IMR-90 (cell line): ENCODE measurements around the gene AKIRIN1. TPM values are rescaled to one million over a fixed set of nuclear protein-coding genes. Genes with fewer than 3 reads are reported as not detected.

Source experiments
- ATAC-seq: fragments of 200-7000 bp; cut with Tn5 transposase; 2 replicates; pipeline ENCODE4 v1.9.1; 2020; ENCODE audit warnings: low read depth, mild to moderate bottlenecking, moderate library complexity
- BruUV-seq: library from RNA; stranded (reverse); fragments of 400-500 nt; replicated peaks from 2 replicates; lab custom pipeline; 2021; lab: Mats Ljungman, UMichigan
- CTCF ChIA-PET: fragments of 300-600 bp; formaldehyde crosslinking; extraction: SDS; loops from one replicate; lab custom pipeline; 2021; ENCODE audit warnings: antibody characterized with exemption; lab: Yijun Ruan, JAX
- POLR2A ChIA-PET: fragments of 300-600 bp; sonication (Branson Sonifier 250); formaldehyde crosslinking; loops from one replicate; lab custom pipeline; 2022; ENCODE audit warnings: antibody characterized with exemption; ENCODE audit not compliant: unreplicated experiment; lab: Charles Lee
- DNase-seq: peaks from one replicate; pipeline ENCODE4 v3.0.0; 2013
- H2AFZ ChIP-seq: replicated peaks from 2 replicates; pipeline ENCODE3; 2013; ENCODE audit warnings: low read length, mild to moderate bottlenecking; ENCODE audit not compliant: poor library complexity
- H2AK5ac ChIP-seq: 2 replicates; pipeline ENCODE4 v1.6.1; 2013; ENCODE audit warnings: low read depth, low read length, inconsistent platforms
- H2AK9ac ChIP-seq: replicated peaks from 2 replicates; pipeline ENCODE3; 2013; ENCODE audit warnings: mild to moderate bottlenecking, low read depth, low read length, moderate library complexity; ENCODE audit not compliant: poor library complexity
- H2BK120ac ChIP-seq: 2 replicates; pipeline ENCODE4 v1.6.1; 2013; ENCODE audit warnings: low read depth, low read length, inconsistent platforms
- H2BK15ac ChIP-seq: 3 replicates; pipeline ENCODE4 v1.6.1; 2013; ENCODE audit warnings: low read depth, low read length, inconsistent platforms
- H2BK20ac ChIP-seq: 2 replicates; pipeline ENCODE4 v1.6.1; 2013; ENCODE audit warnings: low read depth, mild to moderate bottlenecking, inconsistent platforms, low read length, moderate library complexity
- H2BK5ac ChIP-seq: 2 replicates; pipeline ENCODE4 v1.6.1; 2013; ENCODE audit warnings: mild to moderate bottlenecking, low read depth, low read length, inconsistent platforms; ENCODE audit not compliant: poor library complexity, severe bottlenecking
- H3K14ac ChIP-seq: replicated peaks from 2 replicates; pipeline ENCODE4 v1.6.1; 2013; ENCODE audit warnings: low read depth, low read length, inconsistent platforms
- H3K18ac ChIP-seq: 2 replicates; pipeline ENCODE4 v1.6.1; 2013; ENCODE audit warnings: low read depth, low read length, control low read depth
- H3K23ac ChIP-seq: 2 replicates; pipeline ENCODE4 v1.6.1; 2013; ENCODE audit warnings: low read depth, low read length, inconsistent platforms
- H3K27ac ChIP-seq: 2 replicates; pipeline ENCODE4 v1.5.1; 2013; ENCODE audit warnings: mild to moderate bottlenecking, control low read depth, low read length; ENCODE audit not compliant: insufficient read depth
- H3K27me3 ChIP-seq: 2 replicates; pipeline ENCODE4 v1.6.1; 2013; ENCODE audit warnings: low read length; ENCODE audit not compliant: control insufficient read depth, insufficient read depth
- H3K36me3 ChIP-seq: 2 replicates; pipeline ENCODE4 v1.6.1; 2013; ENCODE audit warnings: low read length, mixed read lengths; ENCODE audit not compliant: control insufficient read depth, insufficient read depth
- H3K4ac ChIP-seq: 2 replicates; pipeline ENCODE4 v1.6.1; 2013; ENCODE audit warnings: low read depth, low read length, inconsistent platforms
- H3K4me1 ChIP-seq: 2 replicates; pipeline ENCODE4 v1.6.1; 2013; ENCODE audit warnings: low read length, mixed read lengths; ENCODE audit not compliant: control insufficient read depth, insufficient read depth
- H3K4me2 ChIP-seq: 2 replicates; pipeline ENCODE4 v1.6.1; 2013; ENCODE audit warnings: low read depth, mild to moderate bottlenecking, control low read depth, low read length, moderate library complexity
- H3K4me3 ChIP-seq: 2 replicates; pipeline ENCODE4 v1.5.1; 2013; ENCODE audit warnings: low read depth, mild to moderate bottlenecking, control low read depth, low read length, moderate library complexity; ENCODE audit not compliant: insufficient read depth
- H3K56ac ChIP-seq: 2 replicates; pipeline ENCODE4 v1.6.1; 2013; ENCODE audit warnings: low read length, inconsistent platforms; ENCODE audit not compliant: insufficient read depth; ENCODE audit errors: extremely low read depth
- H3K79me1 ChIP-seq, 2 experiments: 2 replicates each; pipeline ENCODE4 v1.6.1; 2013; ENCODE audit warnings: low read length in 2 of 2, inconsistent platforms in 1 of 2, low read depth in 1 of 2
- H3K9ac ChIP-seq: 2 replicates; pipeline ENCODE4 v1.6.1; 2013; ENCODE audit warnings: low read depth, low read length, control low read depth
- H3K9me1 ChIP-seq: 2 replicates; pipeline ENCODE4 v1.6.1; 2013; ENCODE audit warnings: low read length, inconsistent platforms; ENCODE audit not compliant: insufficient read depth
- H3K9me3 ChIP-seq: 2 replicates; pipeline ENCODE4 v1.6.1; 2013; ENCODE audit warnings: low read length; ENCODE audit not compliant: control insufficient read depth, insufficient read depth
- H4K20me1 ChIP-seq: 2 replicates; pipeline ENCODE4 v1.6.1; 2013; ENCODE audit warnings: low read length, inconsistent platforms; ENCODE audit not compliant: insufficient read depth
- H4K5ac ChIP-seq: 2 replicates; pipeline ENCODE4 v1.6.1; 2013; ENCODE audit warnings: mild to moderate bottlenecking, low read depth, low read length, control low read depth
- H4K8ac ChIP-seq, 2 experiments: 2 replicates each; pipeline ENCODE4 v1.6.1; 2013; ENCODE audit warnings: low read depth in 2 of 2, low read length in 2 of 2, control low read depth in 1 of 2, inconsistent platforms in 1 of 2
- H4K91ac ChIP-seq: 2 replicates; pipeline ENCODE4 v1.6.1; 2013; ENCODE audit warnings: low read depth, low read length, inconsistent platforms; ENCODE audit not compliant: insufficient read depth
- USF2 ChIP-seq: fragments of 150-350 bp; IDR thresholded peaks from 2 replicates; pipeline ENCODE4 v1.6.1; 2017; ENCODE audit warnings: mild to moderate bottlenecking, antibody characterized with exemption, low read length, low read depth
- WGBS, 2 experiments: methylation state at CpG; one replicate each; pipeline versions ENCODE4 v1.1.5 to v1.1.7; 2013; ENCODE audit warnings: missing lambda C conversion rate in 2 of 2; ENCODE audit not compliant: insufficient read length in 1 of 2; ENCODE audit errors: extremely low coverage in 2 of 2; 5-methylcytosine and 5-hydroxymethylcytosine counted together
- dilution Hi-C: fragments of 300-500 bp; cut with HindIII; formaldehyde crosslinking; loops from one replicate; pipeline ENCODE4 v1.14.3; 2018; ENCODE audit warnings: low sequenced_read_pairs; ENCODE audit not compliant: unreplicated experiment
- in situ Hi-C: fragments of 300-500 bp; cut with MboI; formaldehyde crosslinking; loops from 3 replicates; pipeline ENCODE4 v1.14.3; 2019; ENCODE audit warnings: low sequenced_read_pairs, inconsistent platforms, mixed read lengths
- intact Hi-C: fragments of 100-400 bp; cut with micrococcal nuclease; formaldehyde crosslinking; loops from 2 replicates; pipeline ENCODE4 v1.10.0; 2022
- polyA plus RNA-seq, 3 experiments: library from polyadenylated mRNA; depleted of rRNA; stranded (reverse); fragments of >200 nt; gene quantifications; 2 replicates each; pipeline ENCODE4 v1.2.3, GENCODE V29; 2012; ENCODE audit warnings: low replicate concordance in 1 of 3
- total RNA-seq: library from RNA; depleted of rRNA; stranded (reverse); fragments of >200 nt; gene quantifications from 2 replicates; pipeline ENCODE4 v1.2.3, GENCODE V29; 2012

AKIRIN1 gene
- total and polyA plus RNA-seq, 2 of the 4 experiments (the other 2 are of a cell fraction) = 42.5 to 44.2 TPM

GRCh38 chr1:39001516-39002421 is 10.7 kb downstream of the AKIRIN1 start:
- Histone ChIP-seq H2AFZ (no peak overlapping the region), H3K23ac (no peak overlapping the region), H2BK20ac (no peak overlapping the region), H3K9me1 (peaks cover 5% of the 10 kb centered on the region), H3K4ac (no peak overlapping the region), H4K8ac (no peak overlapping the region), H3K14ac (no peak overlapping the region), H3K56ac (no peak overlapping the region), H3K27me3 (no peaks in the 10 kb centered on the region), H2AK5ac (no peak overlapping the region), H3K9ac (no peak overlapping the region), H2BK120ac (no peak overlapping the region), H2BK5ac (no peak overlapping the region), H2AK9ac (no peak overlapping the region), H2BK15ac (no peak overlapping the region), H3K4me2 (no peak overlapping the region), H3K36me3 (peaks cover 50% of the 10 kb centered on the region), H3K9me3 (no peaks in the 10 kb centered on the region), H3K4me3 (no peak overlapping the region), H4K5ac (no peak overlapping the region), H3K79me1 (peaks cover 36 to 59% of the 10 kb centered on the region in 2 experiments), H3K27ac (no peak overlapping the region), H4K91ac (no peak overlapping the region), H3K18ac (no peak overlapping the region), H3K4me1 (peaks cover 6% of the 10 kb centered on the region), H4K20me1 (peaks cover 38% of the 10 kb centered on the region)
- ATAC-seq (no peak), DNase-seq (no peak)
- BruUV-seq = no TSS peak
- no CpG with 5 or more reads among the region's 5 CpGs for WGBS, 2 experiments
- TF ChIP-seq USF2 = no peak
- POLR2A ChIA-PET = no interaction called here
- CTCF ChIA-PET = interaction anchor here (0.6 kb wide), 1 partner anchor 224 kb away, joined by 3 read pairs; no protein-coding TSS in a partner anchor
- in situ Hi-C loops (loop anchor here (25.0 kb wide), 1 partner anchor 989 kb away; the partner anchor contains the start of genes FHL3 and UTP11), dilution Hi-C loops (no loop called here), intact Hi-C loops (no loop called here)
